OCI-LY3 (cell line): ENCODE results near the gene CHGA.

ENCODE experiments used
- H2AFZ ChIP-seq: fragments of 200-600, 300-600 bp; shearing (Covaris generic); 2 replicates; pipeline ENCODE4 v1.6.0; 2014; ENCODE audit warnings: antibody characterized with exemption, low read depth, low read length
- H3K27ac ChIP-seq: fragments of 200-600, 300-600 bp; sonication (generic); 2 replicates; pipeline ENCODE4 v1.5.1; 2014; ENCODE audit warnings: mild to moderate bottlenecking, low read length, moderate library complexity, mixed read lengths
- H3K27me3 ChIP-seq: fragments of 200-600, 300-600 bp; sonication (generic); 2 replicates; pipeline ENCODE4 v1.6.1; 2014; ENCODE audit warnings: low read depth, low read length, mixed read lengths
- H3K36me3 ChIP-seq: fragments of 200-600, 300-600 bp; sonication (generic); replicated peaks from 2 replicates; pipeline ENCODE3; 2014; ENCODE audit warnings: low read depth, low read length, mixed read lengths
- H3K4me1 ChIP-seq: fragments of 300-600, 200-600 bp; sonication (generic); 2 replicates; pipeline ENCODE4 v1.6.1; 2014; ENCODE audit warnings: low read length, mixed read lengths
- H3K4me2 ChIP-seq: fragments of 200-600, 300-600 bp; sonication (generic); 2 replicates; pipeline ENCODE4 v1.6.1; 2014; ENCODE audit warnings: low read length, mixed read lengths
- H3K4me3 ChIP-seq: fragments of 300-600, 200-600 bp; sonication (generic); 2 replicates; pipeline ENCODE4 v1.5.1; 2014; ENCODE audit warnings: antibody characterized with exemption, mild to moderate bottlenecking, low read length, moderate library complexity
- H3K79me2 ChIP-seq: fragments of 300-600, 200-600 bp; shearing (Covaris generic); 2 replicates; pipeline ENCODE4 v1.6.1; 2014; ENCODE audit warnings: mild to moderate bottlenecking, low read length, mixed read lengths
- H3K9ac ChIP-seq: fragments of 300-600, 200-600 bp; shearing (Covaris generic); 2 replicates; pipeline ENCODE4 v1.6.0; 2014; ENCODE audit warnings: mild to moderate bottlenecking, low read length, moderate library complexity
- H3K9me3 ChIP-seq: fragments of 200-600, 300-600 bp; shearing (Covaris generic); 2 replicates; pipeline ENCODE4 v1.6.1; 2014; ENCODE audit warnings: low read length, mixed read lengths; ENCODE audit not compliant: insufficient read depth
- H4K20me1 ChIP-seq: fragments of 200-600, 300-600 bp; sonication (generic); 2 replicates; pipeline ENCODE4 v1.6.1; 2016; ENCODE audit warnings: low read length, mixed read lengths; ENCODE audit not compliant: insufficient read depth
- EZH2phosphoT487 ChIP-seq: fragments of 200-600 bp; shearing (Covaris generic); IDR thresholded peaks from 2 replicates; pipeline ENCODE4 v1.6.1; 2018; ENCODE audit warnings: antibody characterized with exemption, mixed run types, low read depth
- TF ChIP-seq, protein P1 (sequence below): fragments of 200-600, 300-600 bp; sonication (generic); IDR thresholded peaks from 2 replicates; pipeline ENCODE4 v1.5.1; 2014; ENCODE audit warnings: antibody characterized with exemption, low read length, low read depth

Gene CHGA

DNA sequence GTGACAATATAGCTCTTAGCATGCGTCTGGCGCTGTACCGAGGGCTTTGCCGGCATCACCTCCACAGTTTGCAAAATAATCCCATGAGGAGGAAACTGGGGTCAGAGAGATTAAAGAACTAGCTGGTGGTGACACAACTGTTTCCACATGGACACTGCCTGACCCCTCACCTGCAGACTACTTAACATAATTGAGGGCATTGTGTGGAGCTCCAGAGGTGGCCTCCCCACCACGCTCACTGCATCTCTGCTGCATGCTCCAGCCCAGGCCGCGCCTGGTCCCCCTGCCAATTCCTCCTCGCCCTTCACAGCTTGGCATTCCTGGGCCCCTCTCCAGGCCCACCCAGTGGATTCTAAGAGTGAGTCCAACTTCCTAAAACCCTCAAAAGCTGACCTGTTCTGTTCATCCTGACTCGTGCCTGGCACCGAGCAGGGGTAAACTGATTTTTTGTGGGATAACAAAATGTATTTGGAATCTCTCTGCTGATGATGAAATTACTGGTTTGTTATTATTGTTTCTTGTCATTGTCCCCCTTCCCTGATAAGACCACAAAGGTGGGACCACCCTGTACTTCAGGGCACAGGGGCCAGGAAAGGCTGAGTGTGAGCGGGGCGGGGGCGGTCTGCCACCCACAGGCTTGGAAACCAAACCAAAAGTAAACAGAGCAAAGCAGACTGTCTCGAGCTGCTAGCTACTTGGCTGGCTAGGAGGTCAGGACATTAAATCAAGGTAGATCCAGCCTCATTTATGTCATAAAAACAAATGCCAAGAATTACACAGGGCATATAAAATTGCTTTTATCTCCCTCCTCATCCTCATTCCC, 40.6 kb downstream of the CHGA start:
- Histone ChIP-seq H3K9me3 (no peaks in the 10 kb centered on the region), H2AFZ (no peak overlapping the region), H3K9ac (no peak overlapping the region), H3K79me2 (no peaks in the 10 kb centered on the region), H3K27me3 (no peaks in the 10 kb centered on the region), H3K4me2 (no peak overlapping the region), H4K20me1 (no peaks in the 10 kb centered on the region), H3K27ac (no peak overlapping the region), H3K4me1 (no peaks in the 10 kb centered on the region), H3K4me3 (no peak overlapping the region), H3K36me3 (no peaks in the 10 kb centered on the region)
- TF ChIP-seq EZH2phosphoT487, result no peak
- TF ChIP-seq, protein P1, sequence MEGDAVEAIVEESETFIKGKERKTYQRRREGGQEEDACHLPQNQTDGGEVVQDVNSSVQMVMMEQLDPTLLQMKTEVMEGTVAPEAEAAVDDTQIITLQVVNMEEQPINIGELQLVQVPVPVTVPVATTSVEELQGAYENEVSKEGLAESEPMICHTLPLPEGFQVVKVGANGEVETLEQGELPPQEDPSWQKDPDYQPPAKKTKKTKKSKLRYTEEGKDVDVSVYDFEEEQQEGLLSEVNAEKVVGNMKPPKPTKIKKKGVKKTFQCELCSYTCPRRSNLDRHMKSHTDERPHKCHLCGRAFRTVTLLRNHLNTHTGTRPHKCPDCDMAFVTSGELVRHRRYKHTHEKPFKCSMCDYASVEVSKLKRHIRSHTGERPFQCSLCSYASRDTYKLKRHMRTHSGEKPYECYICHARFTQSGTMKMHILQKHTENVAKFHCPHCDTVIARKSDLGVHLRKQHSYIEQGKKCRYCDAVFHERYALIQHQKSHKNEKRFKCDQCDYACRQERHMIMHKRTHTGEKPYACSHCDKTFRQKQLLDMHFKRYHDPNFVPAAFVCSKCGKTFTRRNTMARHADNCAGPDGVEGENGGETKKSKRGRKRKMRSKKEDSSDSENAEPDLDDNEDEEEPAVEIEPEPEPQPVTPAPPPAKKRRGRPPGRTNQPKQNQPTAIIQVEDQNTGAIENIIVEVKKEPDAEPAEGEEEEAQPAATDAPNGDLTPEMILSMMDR, result no peak

DNA sequence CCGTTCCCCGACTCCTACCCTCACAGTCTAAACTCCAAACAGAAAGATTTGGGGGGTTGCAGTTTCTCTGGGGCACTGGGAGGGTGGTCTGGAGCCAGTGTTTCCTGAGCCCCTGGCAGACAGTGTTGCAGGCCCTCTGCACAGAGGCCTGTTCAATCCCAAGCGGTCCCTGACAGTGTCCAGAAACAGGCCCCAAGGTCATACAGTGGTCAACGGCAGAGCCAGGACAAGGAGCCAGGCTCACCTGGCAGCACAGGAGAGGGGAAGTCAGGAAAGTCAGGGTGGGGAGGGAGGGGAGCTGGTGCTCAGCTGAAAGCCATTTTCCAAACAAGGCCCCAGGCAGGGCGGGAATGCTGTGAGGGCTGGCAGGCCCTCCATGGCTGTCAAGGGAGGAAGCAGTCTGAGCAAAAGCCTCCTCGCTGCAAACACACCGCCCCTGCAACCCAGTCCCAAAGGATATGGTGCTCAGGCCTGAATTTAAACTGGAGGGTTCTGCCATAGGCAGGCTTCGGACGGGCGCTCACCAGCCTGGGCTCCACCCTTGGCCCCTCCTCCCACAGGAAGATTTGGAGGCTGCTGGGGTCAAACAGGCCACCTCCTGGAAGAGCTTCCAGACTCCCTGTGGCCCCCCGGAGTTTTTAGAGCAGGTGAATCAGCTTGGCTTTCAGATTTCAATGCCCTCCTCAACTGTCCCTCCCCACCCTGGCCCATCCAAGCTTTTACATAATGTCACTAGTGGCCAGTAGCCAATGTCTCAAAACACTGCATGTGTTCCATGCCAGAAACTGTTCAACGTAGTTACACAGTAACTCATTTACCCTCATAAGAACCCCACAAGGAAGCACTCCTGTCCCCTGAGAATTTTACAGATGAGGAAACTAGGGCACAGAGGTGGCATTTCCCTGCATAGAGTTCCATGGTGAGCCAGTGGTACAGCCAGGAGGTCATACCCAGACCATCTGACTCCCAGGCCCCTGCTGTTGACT, 41.5 kb downstream of the CHGA start:
- no peak overlapping the region for H2AFZ ChIP-seq
- TF ChIP-seq, protein P1, result no peak
- TF ChIP-seq EZH2phosphoT487, result no peak
- no peaks in the 10 kb centered on the region for H3K79me2 ChIP-seq
- no peak overlapping the region for H3K27ac ChIP-seq
- H3K4me1 ChIP-seq, result no peaks in the 10 kb centered on the region
- no peaks in the 10 kb centered on the region for H3K36me3 ChIP-seq
- no peaks in the 10 kb centered on the region for H3K27me3 ChIP-seq
- no peaks in the 10 kb centered on the region for H3K9me3 ChIP-seq
- no peak overlapping the region for H3K4me2 ChIP-seq
- no peak overlapping the region for H3K4me3 ChIP-seq
- no peak overlapping the region for H3K9ac ChIP-seq
- H4K20me1 ChIP-seq, result no peaks in the 10 kb centered on the region

DNA sequence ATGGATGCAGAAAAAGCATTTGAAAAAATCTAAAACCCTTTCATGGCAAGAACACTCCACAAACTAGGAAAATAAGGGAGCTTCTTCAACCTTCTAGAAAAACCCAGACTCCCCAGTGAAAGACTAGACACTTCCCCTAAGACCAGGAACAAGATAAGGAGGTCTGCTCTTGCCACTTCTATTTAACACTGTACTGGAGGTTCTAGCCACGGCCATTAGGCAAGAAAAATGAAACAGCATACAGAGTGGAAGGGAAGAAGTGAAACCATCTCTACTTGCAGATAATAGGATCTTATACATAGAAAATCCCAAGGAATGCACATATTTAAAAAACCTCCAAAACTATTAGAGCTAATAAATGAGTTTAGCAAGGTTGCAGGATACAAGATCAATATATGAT, 42.3 kb downstream of the CHGA start:
- H3K36me3 ChIP-seq, result no peaks in the 10 kb centered on the region
- H4K20me1 ChIP-seq, result no peaks in the 10 kb centered on the region
- H3K27me3 ChIP-seq, result no peaks in the 10 kb centered on the region
- no peak overlapping the region for H2AFZ ChIP-seq
- no peaks in the 10 kb centered on the region for H3K79me2 ChIP-seq
- no peak overlapping the region for H3K4me3 ChIP-seq
- no peak overlapping the region for H3K27ac ChIP-seq
- TF ChIP-seq, protein P1, result no peak
- TF ChIP-seq EZH2phosphoT487, result no peak
- H3K9ac ChIP-seq, result no peak overlapping the region
- no peaks in the 10 kb centered on the region for H3K4me1 ChIP-seq
- H3K9me3 ChIP-seq, result no peaks in the 10 kb centered on the region
- no peak overlapping the region for H3K4me2 ChIP-seq
